Stimulated activated CD8-positive, alpha-beta memory T cell treated with anti-CD3 and anti-CD28 coated beads, Interleukin-4, amount 100 ng/mL, for 24 hours (primary cell): Measurements from ENCODE around the gene IL17RE.
"Not testable (repeated sequence)": the region's sequence is repeated elsewhere in the genome, so short reads cannot be mapped to it uniquely, and the experiment has no call there.

Experiments
- DNase-seq: peaks from one replicate; pipeline ENCODE4 v3.0.0-alpha.2; 2020; ENCODE audit warnings: low read depth

IL17RE gene, protein sequence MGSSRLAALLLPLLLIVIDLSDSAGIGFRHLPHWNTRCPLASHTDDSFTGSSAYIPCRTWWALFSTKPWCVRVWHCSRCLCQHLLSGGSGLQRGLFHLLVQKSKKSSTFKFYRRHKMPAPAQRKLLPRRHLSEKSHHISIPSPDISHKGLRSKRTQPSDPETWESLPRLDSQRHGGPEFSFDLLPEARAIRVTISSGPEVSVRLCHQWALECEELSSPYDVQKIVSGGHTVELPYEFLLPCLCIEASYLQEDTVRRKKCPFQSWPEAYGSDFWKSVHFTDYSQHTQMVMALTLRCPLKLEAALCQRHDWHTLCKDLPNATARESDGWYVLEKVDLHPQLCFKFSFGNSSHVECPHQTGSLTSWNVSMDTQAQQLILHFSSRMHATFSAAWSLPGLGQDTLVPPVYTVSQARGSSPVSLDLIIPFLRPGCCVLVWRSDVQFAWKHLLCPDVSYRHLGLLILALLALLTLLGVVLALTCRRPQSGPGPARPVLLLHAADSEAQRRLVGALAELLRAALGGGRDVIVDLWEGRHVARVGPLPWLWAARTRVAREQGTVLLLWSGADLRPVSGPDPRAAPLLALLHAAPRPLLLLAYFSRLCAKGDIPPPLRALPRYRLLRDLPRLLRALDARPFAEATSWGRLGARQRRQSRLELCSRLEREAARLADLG

DNA sequence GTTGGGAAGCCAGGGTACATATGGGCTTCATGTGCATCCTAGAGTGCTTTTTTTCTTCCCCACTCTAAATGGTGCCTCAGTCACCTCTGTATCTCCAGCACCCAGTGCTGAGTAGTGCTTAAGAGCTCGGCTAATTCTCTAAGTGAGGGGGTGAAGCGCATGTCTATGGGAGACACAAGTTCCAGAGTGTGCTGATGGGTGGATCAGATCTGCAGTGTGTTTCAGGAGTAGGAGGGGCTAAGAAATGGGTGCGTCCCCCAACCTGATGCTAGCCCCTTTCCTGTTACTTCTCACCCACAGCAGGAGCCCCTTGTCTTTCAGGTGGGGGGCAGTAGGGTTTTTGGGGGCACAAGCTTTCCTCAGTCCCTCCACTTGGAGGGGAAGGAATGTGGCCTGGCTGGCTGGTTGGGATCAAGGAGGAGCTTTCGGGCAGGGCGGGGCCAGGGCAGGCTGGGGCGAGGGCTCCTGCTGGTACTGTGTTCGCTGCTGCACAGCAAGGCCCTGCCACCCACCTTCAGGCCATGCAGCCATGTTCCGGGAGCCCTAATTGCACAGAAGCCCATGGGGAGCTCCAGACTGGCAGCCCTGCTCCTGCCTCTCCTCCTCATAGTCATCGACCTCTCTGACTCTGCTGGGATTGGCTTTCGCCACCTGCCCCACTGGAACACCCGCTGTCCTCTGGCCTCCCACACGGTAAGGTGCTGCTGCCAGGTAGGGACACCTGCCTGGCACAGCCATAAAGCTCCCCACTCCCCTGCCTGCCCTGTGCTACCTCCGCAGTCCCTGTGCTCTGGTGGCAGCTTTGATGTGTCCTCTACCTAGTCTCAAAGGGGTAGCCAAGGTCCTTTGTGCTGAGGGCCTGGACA is at the start of gene IL17RE:
IL17RE (plus strand) TSS at position 477 of the 866 bp plus-strand sequence; CDS start at position 562, 85 bp downstream.
- no peak for DNase-seq

DNA sequence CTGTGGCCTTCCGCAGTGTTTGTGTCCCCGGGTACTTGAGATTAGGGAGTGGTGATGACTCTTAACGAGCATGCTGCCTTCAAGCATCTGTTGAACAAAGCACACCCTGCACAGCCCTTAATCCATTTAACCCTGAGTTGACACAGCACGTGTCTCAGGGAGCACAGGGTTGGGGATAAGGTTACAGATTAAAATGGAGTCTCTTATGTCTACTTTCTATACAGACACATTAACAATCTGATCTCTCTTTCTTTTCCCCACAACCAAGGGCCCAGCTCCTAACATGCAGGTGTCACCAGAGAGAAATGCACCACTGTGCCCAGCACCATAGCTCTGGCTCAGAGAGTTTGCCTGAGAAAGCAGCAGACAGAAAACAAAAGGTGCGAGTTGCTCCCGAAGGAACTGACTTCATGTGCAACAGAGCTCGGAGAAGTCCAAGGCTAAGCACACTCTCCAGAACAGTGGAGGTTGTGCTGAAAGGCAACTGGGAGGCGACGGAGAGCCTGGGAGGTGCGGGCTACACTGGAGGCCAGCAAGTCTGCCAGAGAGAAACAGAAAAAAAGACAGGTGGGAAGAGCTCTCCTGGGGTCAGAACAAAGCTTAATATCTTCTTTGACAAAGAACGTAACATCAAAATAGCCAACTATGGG is 48.2 kb upstream of the IL17RE start:
- DNase-seq: not testable (repeated sequence)

DNA sequence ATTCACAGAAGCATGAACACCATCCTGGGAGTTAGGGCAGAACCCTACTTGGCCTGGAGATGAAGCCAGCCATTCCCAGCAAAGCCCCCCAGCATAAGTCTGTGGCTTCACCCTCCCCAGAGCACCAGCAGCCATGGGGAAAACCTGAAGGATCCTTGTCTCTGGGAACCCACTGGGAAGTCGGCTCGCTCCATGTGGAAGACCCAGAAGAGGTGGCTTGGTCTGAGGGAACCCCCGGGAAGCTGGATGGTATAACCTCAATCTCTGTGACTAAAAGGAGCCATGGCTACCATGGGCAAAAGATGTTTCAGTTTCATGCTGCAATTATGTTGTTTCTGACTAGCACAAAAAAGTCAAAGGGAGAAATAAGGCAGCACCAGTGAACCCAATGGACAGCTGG is 47.1 kb upstream of the IL17RE start:
- DNase-seq: no peak

DNA sequence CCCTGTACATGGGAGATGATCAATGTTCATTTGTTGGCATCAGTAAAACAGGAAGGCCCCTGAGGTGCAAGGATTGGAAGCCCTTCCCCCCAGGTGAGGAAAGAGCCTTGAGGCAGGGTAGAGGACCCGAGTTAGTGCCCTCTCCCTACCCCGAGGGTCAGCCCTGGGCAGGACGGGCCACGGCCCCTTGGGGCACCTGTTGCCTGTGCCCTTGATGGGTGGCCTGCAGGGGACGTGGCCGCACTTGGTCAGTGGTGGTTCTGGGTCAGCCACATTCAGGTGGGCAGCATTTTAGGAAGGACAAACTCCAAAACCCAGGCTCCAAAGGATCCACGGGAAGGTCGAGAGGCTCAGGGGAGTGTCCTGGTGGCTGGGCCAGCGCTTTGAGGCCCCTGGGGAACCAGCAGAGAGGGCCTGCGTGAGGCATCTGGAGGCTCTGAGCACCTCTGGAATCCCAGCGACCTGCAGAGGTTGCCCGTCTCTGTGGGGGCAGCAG is 43.1 kb upstream of the IL17RE start:
- no peak for DNase-seq

DNA sequence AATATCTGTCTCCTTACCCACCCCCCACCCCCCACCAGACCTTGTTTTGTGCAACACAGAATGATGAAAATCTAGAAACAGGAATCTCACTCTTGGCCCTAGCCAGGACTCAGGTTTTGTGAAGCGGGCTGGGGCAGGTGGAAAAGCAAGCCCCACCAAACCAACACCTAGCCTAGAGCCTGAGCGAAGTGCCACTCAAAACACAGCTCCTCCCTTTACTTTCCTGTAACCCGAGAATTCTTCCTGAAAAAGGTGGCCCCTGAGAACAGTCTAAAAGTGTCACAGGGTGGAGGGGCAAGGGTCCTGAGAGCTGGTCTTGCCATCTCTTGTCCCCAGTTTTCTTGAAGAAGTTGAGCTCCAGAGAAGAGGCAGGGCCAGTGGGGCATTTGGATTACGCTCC is 41.4 kb upstream of the IL17RE start:
- DNase-seq: no peak

DNA sequence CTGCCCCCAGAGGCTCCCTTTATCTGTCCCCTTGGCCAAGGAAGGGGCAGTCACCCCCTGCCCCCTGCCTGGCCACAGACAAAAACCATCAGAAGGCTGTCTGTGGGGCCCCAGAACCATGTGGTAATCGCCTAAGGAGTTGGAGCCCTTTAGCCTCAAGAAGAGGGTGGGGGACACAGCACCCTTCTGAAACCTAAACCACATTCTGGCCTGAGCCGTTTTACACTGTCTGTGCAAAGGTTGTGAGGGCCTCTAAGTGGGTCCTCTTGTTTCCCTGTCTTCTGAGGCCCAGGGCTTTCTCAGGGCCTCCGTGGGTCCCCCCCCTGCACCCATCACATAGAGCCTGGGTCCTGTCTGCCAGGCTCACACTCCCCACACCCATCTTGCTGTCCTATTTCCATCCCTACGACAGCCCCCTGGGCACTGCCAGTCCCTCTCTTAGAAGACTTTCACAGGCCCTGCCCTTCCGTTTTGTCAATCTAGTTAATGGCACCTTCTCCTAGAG is 41.0 kb upstream of the IL17RE start:
- no peak for DNase-seq

DNA sequence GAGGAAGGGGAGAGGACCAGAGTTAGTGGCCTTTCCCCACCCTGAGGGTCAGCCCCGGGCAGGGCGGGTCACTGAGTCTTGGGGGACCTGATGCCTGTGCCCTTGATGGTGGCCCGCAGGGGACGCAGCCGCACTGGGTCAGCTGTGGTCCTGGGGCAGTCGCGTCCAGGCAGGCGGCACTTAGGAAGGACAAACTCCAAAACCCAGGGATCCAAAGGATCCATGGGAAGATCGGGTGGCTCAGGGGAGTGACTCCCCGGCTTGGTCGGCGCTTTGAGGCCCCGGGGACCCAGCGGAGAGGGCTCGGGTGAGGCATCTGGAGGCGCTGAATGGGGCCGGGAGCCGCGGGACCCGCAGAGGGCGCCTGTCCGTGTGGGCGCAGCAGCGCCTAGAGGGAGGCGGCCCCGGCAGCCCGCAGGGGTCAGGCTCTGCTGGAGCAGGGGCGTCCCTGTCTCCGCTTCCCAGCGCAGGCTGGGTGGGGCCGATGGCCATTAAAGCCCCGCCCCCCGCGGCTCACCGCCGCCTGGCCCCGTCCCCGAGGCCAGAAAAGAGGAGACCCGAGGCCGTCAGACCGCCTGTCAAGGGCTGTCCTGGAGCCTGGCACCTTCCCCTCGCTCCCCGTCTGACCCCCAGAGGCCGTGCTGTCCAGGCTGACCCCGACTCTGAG is 40.1 kb upstream of the IL17RE start:
- DNase-seq: no peak

DNA sequence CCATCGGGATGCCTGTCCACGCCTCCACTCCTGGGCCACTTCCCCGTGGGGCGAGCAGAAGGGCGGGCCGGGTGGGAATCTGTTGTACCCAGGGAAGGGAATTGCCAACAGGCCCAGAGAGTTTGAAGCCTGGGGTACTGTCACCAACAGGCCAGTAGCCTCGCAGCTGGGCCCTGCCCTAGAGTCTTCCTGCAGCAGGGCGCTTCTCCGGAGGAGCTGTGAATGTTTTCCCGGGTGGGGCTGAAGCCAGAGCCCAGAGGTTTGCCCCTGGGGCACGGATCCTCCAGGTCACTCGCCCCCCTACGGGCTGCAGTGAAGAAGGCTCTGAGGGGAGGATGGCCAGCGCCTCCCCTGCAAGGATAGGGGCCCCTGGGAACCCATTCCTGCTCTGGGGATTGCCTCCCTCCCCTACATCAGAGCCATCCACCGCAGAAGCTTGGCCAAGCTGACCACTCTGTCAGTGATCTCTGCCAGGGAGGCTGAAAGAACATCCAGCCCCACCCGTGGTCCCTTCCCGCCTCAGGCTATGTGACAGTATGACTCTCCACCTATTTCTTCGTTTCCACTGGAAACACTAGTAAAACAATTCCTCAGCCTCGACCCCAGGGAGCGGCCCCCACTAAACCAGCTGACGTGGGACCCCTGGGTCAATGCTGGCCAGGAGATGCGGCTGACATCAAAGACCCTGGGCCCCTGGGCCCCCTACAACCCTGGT is 39.4 kb upstream of the IL17RE start:
- DNase-seq: no peak

DNA sequence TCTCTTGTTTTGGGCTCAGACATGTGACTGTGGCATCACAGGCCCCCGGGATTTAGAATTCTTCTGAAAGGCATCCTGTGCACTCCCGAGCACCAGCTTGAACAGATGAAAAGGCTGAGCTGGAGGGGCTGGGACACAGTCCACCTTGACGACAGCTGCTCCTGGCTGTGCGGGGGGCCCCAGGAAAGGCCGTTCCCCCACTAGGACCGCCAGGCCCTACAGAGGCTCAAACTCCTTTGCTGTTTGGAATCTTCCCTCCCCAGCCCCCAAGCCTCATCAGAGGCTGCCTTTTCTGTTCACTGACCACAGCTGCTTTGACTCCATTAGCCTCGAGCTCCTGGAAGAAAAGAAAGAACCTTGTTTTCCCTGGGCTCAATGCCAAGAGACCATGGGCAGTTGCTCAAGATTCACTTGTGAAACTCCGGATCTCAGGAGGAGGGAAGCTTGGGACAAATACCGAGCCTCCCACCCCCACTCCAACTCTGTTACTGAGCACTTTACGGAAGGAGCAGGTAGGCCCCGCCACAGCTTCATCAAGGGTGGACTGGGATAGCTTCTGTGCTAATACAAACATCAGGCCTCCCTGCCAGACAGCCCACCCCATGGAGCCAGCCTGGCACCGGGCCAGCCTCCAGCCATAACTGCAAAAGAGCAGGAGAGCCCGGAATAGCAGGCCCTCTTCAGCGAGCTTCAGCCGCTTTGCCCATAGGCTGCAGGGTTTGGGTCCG is 38.3 kb upstream of the IL17RE start:
- DNase-seq: no peak

DNA sequence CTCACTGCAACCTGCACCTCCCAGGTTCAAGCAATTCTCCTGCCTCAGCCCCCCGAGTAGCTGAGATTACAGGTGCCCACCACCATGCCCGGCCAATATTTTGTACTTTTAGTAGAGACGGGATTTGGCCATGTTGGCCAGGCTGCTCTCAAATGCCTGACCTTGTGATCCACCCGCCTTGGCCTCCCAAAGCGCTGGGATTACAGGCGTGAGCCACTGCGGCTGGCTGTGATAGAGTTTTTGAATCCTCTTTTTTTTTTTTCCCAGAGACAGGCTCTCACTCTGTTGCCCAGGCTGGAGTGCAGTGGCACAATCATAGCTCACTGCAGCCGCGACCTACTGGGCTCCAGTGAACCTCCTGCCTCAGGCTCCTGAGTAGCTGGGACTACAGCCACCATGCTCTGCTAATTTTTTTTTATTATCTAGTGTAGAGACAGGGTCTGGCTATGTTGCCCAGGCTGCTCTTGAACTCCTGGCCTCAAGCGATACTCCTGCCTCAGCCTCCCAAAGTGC is 37.5 kb upstream of the IL17RE start:
- DNase-seq: not testable (repeated sequence)

DNA sequence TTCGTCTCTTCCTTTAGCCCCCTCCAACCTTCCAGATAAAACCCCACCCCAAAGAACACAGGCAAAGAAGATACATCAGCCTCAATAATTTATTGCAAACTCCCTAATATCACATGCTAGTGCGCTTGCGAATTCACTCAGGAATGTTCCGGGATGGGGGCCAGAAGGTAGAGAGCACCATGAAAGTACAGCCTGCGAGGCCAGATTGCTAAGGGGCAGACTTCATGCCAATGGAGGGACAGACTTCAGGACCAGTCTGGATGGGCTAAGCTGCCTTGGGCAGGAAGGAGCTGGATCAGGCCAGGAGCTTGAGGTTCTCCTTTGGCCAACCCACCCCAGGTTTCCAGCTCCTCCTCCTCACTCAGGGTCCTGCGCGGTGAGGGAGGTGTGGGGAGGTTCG is 36.0 kb upstream of the IL17RE start:
- DNase-seq: no peak

DNA sequence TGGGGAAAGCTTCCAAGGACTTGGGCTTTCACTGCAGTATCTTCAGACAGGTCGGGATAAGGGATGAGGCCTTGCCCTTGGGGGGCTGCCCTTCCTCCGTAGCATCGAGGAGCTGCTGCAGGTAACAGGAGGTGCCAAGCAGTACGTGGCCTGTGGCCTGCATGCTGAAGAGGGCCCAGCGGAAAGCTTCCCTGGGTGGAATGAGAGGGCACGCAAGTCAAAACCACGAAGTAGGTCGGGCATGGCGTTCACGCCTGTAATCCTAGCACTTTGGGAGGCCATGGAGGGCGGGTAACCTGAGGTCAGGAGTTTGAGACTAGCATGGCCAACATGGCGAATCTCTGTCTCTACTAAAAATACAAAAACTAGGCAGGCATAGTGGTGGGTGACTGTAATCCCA is 35.5 kb upstream of the IL17RE start:
- DNase-seq: no peak

DNA sequence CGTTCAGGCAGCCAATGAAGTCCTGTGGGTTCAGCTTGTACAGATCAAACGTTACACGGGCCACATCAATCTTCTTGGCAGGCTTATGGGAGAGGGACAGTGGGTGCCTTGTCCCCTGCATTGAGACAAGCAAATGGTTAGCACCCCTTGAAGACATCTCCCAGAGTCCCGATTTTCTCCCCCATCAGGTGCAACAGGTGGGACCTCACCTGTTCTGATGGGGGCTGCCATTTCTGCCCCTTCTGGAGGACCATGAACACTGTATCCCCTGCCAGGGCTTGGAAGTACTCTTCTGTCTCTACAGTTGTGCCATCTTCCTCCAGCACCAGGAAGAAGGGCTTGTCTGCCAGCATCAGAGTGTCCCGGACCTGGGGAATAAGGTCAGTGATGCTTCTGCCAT is 32.7 kb upstream of the IL17RE start:
- no peak for DNase-seq

DNA sequence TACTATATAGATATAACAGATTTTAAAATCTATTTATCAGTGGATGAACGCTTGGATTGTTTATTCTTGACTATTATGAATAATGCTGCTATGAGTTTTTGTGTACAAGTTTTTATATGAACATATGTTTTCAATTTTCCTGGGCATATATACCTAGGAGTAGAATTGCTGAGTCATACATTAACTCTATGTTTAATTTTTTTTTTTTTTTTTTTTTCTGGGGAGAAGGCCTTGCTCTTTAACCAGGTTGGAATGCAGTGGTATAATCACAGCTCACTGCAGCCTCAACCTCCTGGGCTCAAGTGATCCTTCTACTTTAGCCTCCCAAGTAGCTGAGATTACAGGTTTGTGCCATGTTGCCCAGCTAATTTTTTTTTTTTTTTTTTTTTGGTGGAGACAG is 31.7 kb upstream of the IL17RE start:
- no peak for DNase-seq

DNA sequence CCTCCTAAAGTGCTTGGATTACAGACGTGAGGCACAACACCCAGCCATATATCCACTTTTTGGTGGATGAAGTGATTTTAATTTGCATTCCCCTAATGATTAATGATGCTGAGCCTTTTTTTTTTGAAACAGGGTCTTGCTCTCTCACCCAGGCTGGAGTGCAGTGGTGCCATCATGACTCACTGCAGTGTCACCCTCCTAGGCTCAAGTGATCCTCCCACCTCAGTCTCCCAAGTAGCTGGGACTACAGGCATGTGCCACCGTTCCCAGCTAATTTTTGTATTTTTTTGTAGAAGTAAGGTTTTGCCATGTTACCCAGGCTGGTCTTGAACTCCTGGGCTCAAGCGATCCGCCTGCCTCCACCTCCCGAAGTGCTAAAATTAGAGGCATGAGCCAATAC is 30.6 kb upstream of the IL17RE start:
- not testable (repeated sequence) for DNase-seq

DNA sequence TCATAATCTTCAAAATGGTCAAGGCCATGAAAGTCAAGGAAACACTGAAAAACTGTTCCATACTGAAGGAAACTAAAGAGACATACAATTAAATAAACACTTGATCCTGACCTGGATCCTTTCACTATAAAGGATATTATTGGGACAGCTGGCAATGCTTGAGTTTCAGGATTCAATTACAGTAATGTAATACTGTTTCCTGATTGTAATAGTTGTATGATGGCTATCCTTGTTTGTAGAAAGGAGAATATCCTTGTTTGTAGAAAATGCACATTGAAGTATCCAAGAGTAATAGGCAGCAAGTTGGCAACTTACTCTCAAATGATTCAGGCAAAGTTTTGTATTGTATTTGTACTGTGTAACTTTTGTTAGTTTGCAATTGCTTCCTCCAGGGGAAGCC is 27.2 kb upstream of the IL17RE start:
- DNase-seq: no peak

DNA sequence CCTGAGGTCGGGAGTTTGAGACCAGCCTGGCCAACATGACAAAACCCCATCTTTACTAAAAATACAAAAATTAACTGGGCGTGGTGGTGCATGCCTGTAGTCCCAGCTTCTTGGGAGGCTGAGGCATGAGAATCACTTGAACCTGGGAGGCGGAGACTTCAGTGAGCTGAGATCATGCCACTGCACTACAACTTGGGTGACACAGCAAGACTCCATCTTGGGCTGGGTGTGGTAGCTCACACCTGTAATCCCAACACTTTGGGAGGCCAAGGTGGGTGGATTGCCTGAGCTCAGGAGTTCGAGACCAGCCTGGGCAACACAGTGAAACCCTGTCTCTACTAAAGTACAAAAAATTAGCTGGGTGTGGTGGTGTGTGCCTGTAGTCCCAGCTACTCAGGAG is 26.4 kb upstream of the IL17RE start:
- not testable (repeated sequence) for DNase-seq

DNA sequence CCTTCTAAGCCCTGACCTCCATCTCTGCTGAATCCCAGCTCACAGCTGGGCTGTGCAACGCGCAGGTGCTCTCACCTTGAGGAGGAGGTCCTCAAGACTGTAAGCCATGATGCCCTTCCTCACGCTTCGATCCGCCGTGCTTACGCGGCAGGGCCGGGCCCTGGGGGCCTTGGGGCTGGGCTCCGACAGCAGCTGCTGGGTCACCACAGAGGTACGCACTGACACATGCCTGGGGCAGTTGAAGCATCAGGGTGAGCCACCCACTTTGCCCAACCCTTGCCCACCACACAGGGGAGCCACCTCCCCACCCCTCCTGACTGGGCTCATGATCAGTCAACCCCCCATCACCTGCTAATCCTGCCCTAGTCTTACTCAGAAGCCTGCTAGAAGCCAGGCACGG is 25.7 kb upstream of the IL17RE start:
- DNase-seq: no peak

DNA sequence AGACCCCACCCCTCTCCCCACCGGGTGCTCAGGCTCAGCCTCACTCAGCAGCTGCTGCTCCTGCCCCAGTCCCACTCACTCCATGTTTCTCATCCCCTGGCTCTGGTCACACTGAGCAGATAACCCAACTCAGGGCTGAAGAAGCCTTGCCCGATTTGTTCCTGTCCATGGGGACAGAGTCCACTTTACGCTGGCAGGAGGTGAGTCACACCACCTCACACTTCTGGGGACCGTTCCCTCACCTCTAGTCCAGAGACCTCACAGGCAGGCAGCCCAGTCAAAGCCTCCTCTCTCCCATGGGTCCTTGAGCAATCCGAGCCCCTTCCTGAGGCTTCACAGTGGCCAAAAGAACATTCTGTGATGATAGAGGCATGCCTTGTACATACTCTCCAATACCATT is 23.9 kb upstream of the IL17RE start:
- DNase-seq: no peak
